ENCODE results near the gene FAM237B. TPM values are rescaled to one million over a fixed set of nuclear protein-coding genes. Genes with fewer than 3 reads are reported as not detected.

The FAM237B gene
- total and polyA plus RNA-seq, 4 donors, result 0.18 to 0.22 TPM; not detected in 2

- 88% methylated on average over 1 of the region's 1 CpG for WGBS (ENCODE audit: insufficient coverage)
- Histone ChIP-seq H3K4me3 (ENCODE audit: low read depth, low read length) (no peak overlapping the region), H3K27ac (ENCODE audit: low read depth, low read length) (no peak overlapping the region), H3K27me3 (ENCODE audit: control insufficient read depth, insufficient read depth, low read length) (no peaks in the 10 kb centered on the region), H3K9me3 (ENCODE audit: control insufficient read depth, insufficient read depth, low read length) (no peaks in the 10 kb centered on the region), H3K4me1 (ENCODE audit: control insufficient read depth, insufficient read depth, low read length) (no peaks in the 10 kb centered on the region), H3K36me3 (ENCODE audit: control insufficient read depth, insufficient read depth, low read length) (no peaks in the 10 kb centered on the region)
- no peak for DNase-seq (ENCODE audit: low read depth in 4 of 6, low spot score in 6 of 6)
These were observed 51.9 kb downstream of the FAM237B start for GRCh38 chr7:90269163-90269562.

- WGBS (ENCODE audit: insufficient coverage), result 85% methylated on average over 3 of the region's 5 CpGs
- no peaks in the 10 kb centered on the region for H3K9me3 ChIP-seq (ENCODE audit: control insufficient read depth, insufficient read depth, low read length)
- H3K27ac ChIP-seq (ENCODE audit: low read depth, low read length), result no peak overlapping the region
- no peak overlapping the region for H3K4me3 ChIP-seq (ENCODE audit: low read depth, low read length)
- no peak for DNase-seq (ENCODE audit: low read depth in 4 of 6, low spot score in 6 of 6)
- H3K27me3 ChIP-seq (ENCODE audit: control insufficient read depth, insufficient read depth, low read length), result no peaks in the 10 kb centered on the region
- no peaks in the 10 kb centered on the region for H3K4me1 ChIP-seq (ENCODE audit: control insufficient read depth, insufficient read depth, low read length)
- no peaks in the 10 kb centered on the region for H3K36me3 ChIP-seq (ENCODE audit: control insufficient read depth, insufficient read depth, low read length)
These were observed 53.7 kb downstream of the FAM237B start for GRCh38 chr7:90267263-90267858.

GRCh38 chr7:90266808-90267207, 54.3 kb downstream of the FAM237B start:
- no peaks in the 10 kb centered on the region for H3K27me3 ChIP-seq (ENCODE audit: control insufficient read depth, insufficient read depth, low read length)
- H3K36me3 ChIP-seq (ENCODE audit: control insufficient read depth, insufficient read depth, low read length), result no peaks in the 10 kb centered on the region
- no peaks in the 10 kb centered on the region for H3K4me1 ChIP-seq (ENCODE audit: control insufficient read depth, insufficient read depth, low read length)
- H3K9me3 ChIP-seq (ENCODE audit: control insufficient read depth, insufficient read depth, low read length), result no peaks in the 10 kb centered on the region
- no peak for DNase-seq (ENCODE audit: low read depth in 4 of 6, low spot score in 6 of 6)
- no peak overlapping the region for H3K27ac ChIP-seq (ENCODE audit: low read depth, low read length)
- H3K4me3 ChIP-seq (ENCODE audit: low read depth, low read length), result no peak overlapping the region
- WGBS (ENCODE audit: insufficient coverage), result no CpG with 5 or more reads among the region's 3 CpGs

Other genes starting within 250 kb of the FAM237B start
- gene STEAP1, start 166.8 kb downstream of the FAM237B start, total RNA-seq, result 1 to 10 TPM; 1.1 to 1.7 TPM
- 1 to 10 TPM; 1.2 TPM for gene STEAP1, start 166.8 kb downstream of the FAM237B start, polyA plus RNA-seq (ENCODE audit: insufficient read length in 2 of 2)
- 10 to 100 TPM in 1 of 2 donors, 1 to 10 TPM in 1; 8.2 to 16.3 TPM for gene STEAP2, start 109.6 kb downstream of the FAM237B start, total RNA-seq
- gene STEAP2, start 109.6 kb downstream of the FAM237B start, polyA plus RNA-seq (ENCODE audit: insufficient read length in 2 of 2), result 1 to 10 TPM; 8.3 TPM
- gene CFAP69, start 76.1 kb downstream of the FAM237B start, total RNA-seq, result 10 to 100 TPM; 10.9 to 17.5 TPM
- 10 to 100 TPM in 1 of 2 donors, 1 to 10 TPM in 1; 10.0 to 11.3 TPM for gene CFAP69, start 76.1 kb downstream of the FAM237B start, polyA plus RNA-seq (ENCODE audit: insufficient read length in 2 of 2)
- gene GTPBP10, start 25.4 kb upstream of the FAM237B start, total RNA-seq, result 10 to 100 TPM; 21.9 to 26.9 TPM
- gene GTPBP10, start 25.4 kb upstream of the FAM237B start, polyA plus RNA-seq (ENCODE audit: insufficient read length in 2 of 2), result 10 to 100 TPM; 18.6 to 21.5 TPM
- 10 to 100 TPM; 33.1 to 52.3 TPM for gene CLDN12, start 82.2 kb upstream of the FAM237B start, total RNA-seq
- gene CLDN12, start 82.2 kb upstream of the FAM237B start, polyA plus RNA-seq (ENCODE audit: insufficient read length in 2 of 2), result 10 to 100 TPM; 32.0 to 39.4 TPM
- gene PTTG1IP2, start 148.3 kb upstream of the FAM237B start, total RNA-seq, result not detected
- gene PTTG1IP2, start 148.3 kb upstream of the FAM237B start, polyA plus RNA-seq (ENCODE audit: insufficient read length in 2 of 2), result not detected

Measured in spinal cord (tissue), 10 donors.